Measurements from ENCODE around the gene CCDC82. TPM values are rescaled to one million over a fixed set of nuclear protein-coding genes. Genes with fewer than 3 reads are reported as not detected.

CCDC82 gene
- total RNA-seq, 1 donor from 2014 or later: 41.4 TPM

GRCh38 chr11:96329419-96329818 is 60.3 kb downstream of the CCDC82 start:
- DNase-seq: no peak

- DNase-seq: no peak
Measured at GRCh38 chr11:96328395-96329010, 61.2 kb downstream of the CCDC82 start.

- DNase-seq: no peak
Measured at GRCh38 chr11:96326959-96327358, 62.8 kb downstream of the CCDC82 start.

GRCh38 chr11:96324912-96325311 is 64.8 kb downstream of the CCDC82 start:
- no peak for DNase-seq

- no peak for DNase-seq
Measured at GRCh38 chr11:96323642-96323985, 66.1 kb downstream of the CCDC82 start.

- no peak for DNase-seq
Measured at GRCh38 chr11:96322775-96323641, 66.7 kb downstream of the CCDC82 start.

- no peak for DNase-seq
Measured at GRCh38 chr11:96321091-96321490, 68.6 kb downstream of the CCDC82 start.

GRCh38 chr11:96319898-96320656 is 69.6 kb downstream of the CCDC82 start:
- DNase-seq: no peak

GRCh38 chr11:96318850-96319249 is 70.9 kb downstream of the CCDC82 start:
- DNase-seq: no peak

- no peak for DNase-seq
Measured at GRCh38 chr11:96318399-96318798, 71.3 kb downstream of the CCDC82 start.

- no peak for DNase-seq
Measured at GRCh38 chr11:96317985-96318384, 71.7 kb downstream of the CCDC82 start.

GRCh38 chr11:96317571-96317970 is 72.1 kb downstream of the CCDC82 start:
- no peak for DNase-seq

- no peak for DNase-seq
Measured at GRCh38 chr11:96316869-96317268, 72.8 kb downstream of the CCDC82 start.

- no peak for DNase-seq
Measured at GRCh38 chr11:96315476-96315875, 74.2 kb downstream of the CCDC82 start.

GRCh38 chr11:96314326-96315020 is 75.2 kb downstream of the CCDC82 start:
- no peak for DNase-seq

GRCh38 chr11:96313163-96313562 is 76.5 kb downstream of the CCDC82 start:
- DNase-seq: no peak

GRCh38 chr11:96311120-96311568 is 78.6 kb downstream of the CCDC82 start:
- DNase-seq: peak; percentile 46

GRCh38 chr11:96310236-96310635 is 79.5 kb downstream of the CCDC82 start:
- no peak for DNase-seq

GRCh38 chr11:96309643-96310017 is 80.1 kb downstream of the CCDC82 start:
- no peak for DNase-seq

GRCh38 chr11:96309016-96309642 is 80.6 kb downstream of the CCDC82 start:
- DNase-seq: no peak

- peak; percentile 54 for DNase-seq
Measured at GRCh38 chr11:96307776-96308140, 82.0 kb downstream of the CCDC82 start.
